Measurements from ENCODE around the gene BCAS4. TPM values are rescaled to one million over a fixed set of nuclear protein-coding genes. Genes with fewer than 3 reads are reported as not detected.

BCAS4 gene
- total RNA-seq, 2 donors from 2014 or later: 7.7 to 10.2 TPM

GRCh38 chr20:50826121-50826520 lies 31.3 kb downstream of the BCAS4 start:
- no peaks in the 10 kb centered on the region for H3K36me3 ChIP-seq
- no peak overlapping the region for H3K4me3 ChIP-seq
- TF ChIP-seq, protein P1, sequence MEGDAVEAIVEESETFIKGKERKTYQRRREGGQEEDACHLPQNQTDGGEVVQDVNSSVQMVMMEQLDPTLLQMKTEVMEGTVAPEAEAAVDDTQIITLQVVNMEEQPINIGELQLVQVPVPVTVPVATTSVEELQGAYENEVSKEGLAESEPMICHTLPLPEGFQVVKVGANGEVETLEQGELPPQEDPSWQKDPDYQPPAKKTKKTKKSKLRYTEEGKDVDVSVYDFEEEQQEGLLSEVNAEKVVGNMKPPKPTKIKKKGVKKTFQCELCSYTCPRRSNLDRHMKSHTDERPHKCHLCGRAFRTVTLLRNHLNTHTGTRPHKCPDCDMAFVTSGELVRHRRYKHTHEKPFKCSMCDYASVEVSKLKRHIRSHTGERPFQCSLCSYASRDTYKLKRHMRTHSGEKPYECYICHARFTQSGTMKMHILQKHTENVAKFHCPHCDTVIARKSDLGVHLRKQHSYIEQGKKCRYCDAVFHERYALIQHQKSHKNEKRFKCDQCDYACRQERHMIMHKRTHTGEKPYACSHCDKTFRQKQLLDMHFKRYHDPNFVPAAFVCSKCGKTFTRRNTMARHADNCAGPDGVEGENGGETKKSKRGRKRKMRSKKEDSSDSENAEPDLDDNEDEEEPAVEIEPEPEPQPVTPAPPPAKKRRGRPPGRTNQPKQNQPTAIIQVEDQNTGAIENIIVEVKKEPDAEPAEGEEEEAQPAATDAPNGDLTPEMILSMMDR (IDR thresholded peaks at IDR 0.05): no peak
- no peaks in the 10 kb centered on the region for H3K9me3 ChIP-seq
- no peaks in the 10 kb centered on the region for H3K27me3 ChIP-seq (replicated peaks; ENCODE audit: insufficient read depth)
- peak overlapping the region in 1 of 2 donors; percentile 96 for H3K27ac ChIP-seq
- ATAC-seq (ENCODE audit: insufficient number of reproducible peaks, low FRiP score, low read depth) (no peak), DNase-seq (ENCODE audit: low spot score) (no peak)
- peaks cover 17 to 30% of the 10 kb centered on the region in 2 donors for H3K4me1 ChIP-seq (ENCODE audit: control insufficient read depth in 1 of 2, low read depth in 2 of 2)

GRCh38 chr20:50828363-50829136 lies 33.7 kb downstream of the BCAS4 start:
- Histone ChIP-seq H3K4me3 (no peak overlapping the region), H3K27ac (no peak overlapping the region), H3K27me3 (replicated peaks; ENCODE audit: insufficient read depth) (no peaks in the 10 kb centered on the region), H3K4me1 (ENCODE audit: control insufficient read depth in 1 of 2, low read depth in 2 of 2) (peaks cover 17 to 20% of the 10 kb centered on the region in 2 donors), H3K36me3 (no peaks in the 10 kb centered on the region), H3K9me3 (no peaks in the 10 kb centered on the region)
- no peak for ATAC-seq (ENCODE audit: insufficient number of reproducible peaks, low FRiP score, low read depth)
- DNase-seq (ENCODE audit: low spot score): no peak
- TF ChIP-seq, protein P1 (IDR thresholded peaks at IDR 0.05): no peak

DNA sequence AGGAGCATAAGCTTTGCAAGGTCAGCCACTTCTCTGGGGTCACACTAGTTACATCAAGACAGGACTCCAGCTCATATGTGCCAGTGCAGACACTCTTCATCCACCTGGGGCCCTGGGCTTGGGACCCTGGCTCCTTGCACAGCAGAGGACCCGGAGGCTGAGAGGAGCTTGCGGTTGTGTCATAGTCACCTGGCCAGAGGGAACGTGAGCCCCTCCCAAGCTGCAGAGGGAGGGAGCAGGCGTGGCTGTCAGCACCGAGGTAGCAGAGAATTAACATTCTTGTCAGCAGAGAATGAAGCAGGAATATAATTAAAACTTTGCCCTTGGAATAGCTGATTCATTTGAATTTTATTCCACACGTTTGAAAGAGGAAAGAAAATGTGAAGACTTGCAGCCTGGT lies 36.8 kb downstream of the BCAS4 start:
- Histone ChIP-seq H3K4me1 (ENCODE audit: control insufficient read depth in 1 of 2, low read depth in 2 of 2) (peaks cover 0 to 14% of the 10 kb centered on the region in 2 donors), H3K36me3 (no peaks in the 10 kb centered on the region), H3K27ac (no peak overlapping the region), H3K4me3 (no peak overlapping the region), H3K9me3 (no peaks in the 10 kb centered on the region), H3K27me3 (replicated peaks; ENCODE audit: insufficient read depth) (no peaks in the 10 kb centered on the region)
- no peak for ATAC-seq (ENCODE audit: insufficient number of reproducible peaks, low FRiP score, low read depth)
- TF ChIP-seq, protein P1 (IDR thresholded peaks at IDR 0.05): no peak
- no peak for DNase-seq (ENCODE audit: low spot score)

DNA sequence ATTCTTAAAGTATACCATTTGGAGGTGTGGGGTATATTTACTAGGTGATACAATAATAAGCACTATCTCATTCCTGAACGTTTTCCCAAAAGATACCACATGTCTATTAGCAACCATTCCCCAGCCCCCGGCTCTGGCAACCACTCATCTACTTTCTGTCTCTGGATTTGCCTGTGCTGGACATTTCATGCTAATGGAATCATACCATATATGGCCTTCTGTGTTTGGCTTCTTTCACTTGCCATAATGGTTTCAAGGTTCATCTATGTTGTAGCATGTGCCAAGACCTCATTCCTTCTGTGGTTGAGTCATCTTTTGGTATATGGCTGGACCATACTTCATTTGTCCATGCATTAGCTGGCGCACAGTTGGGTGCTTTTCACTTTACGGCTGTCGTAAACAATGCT lies 39.7 kb downstream of the BCAS4 start:
- no peaks in the 10 kb centered on the region for H3K9me3 ChIP-seq
- no peak for ATAC-seq (ENCODE audit: insufficient number of reproducible peaks, low FRiP score, low read depth)
- H3K36me3 ChIP-seq: no peaks in the 10 kb centered on the region
- H3K4me1 ChIP-seq (ENCODE audit: control insufficient read depth in 1 of 2, low read depth in 2 of 2): peaks cover 6 to 34% of the 10 kb centered on the region in 2 donors
- TF ChIP-seq, protein P1 (IDR thresholded peaks at IDR 0.05): no peak
- no peak overlapping the region for H3K4me3 ChIP-seq
- H3K27me3 ChIP-seq (replicated peaks; ENCODE audit: insufficient read depth): no peaks in the 10 kb centered on the region
- DNase-seq (ENCODE audit: low spot score): no peak
- H3K27ac ChIP-seq: no peak overlapping the region

- peaks cover 6 to 34% of the 10 kb centered on the region in 2 donors for H3K4me1 ChIP-seq (ENCODE audit: control insufficient read depth in 1 of 2, low read depth in 2 of 2)
- TF ChIP-seq, protein P1 (IDR thresholded peaks at IDR 0.05): no peak
- H3K36me3 ChIP-seq: no peaks in the 10 kb centered on the region
- H3K27me3 ChIP-seq (replicated peaks; ENCODE audit: insufficient read depth): no peaks in the 10 kb centered on the region
- DNase-seq (ENCODE audit: low spot score) (peak; percentile 77), ATAC-seq (ENCODE audit: insufficient number of reproducible peaks, low FRiP score, low read depth) (peak; percentile 80)
- peak overlapping the region; percentile 90 to 97 for H3K27ac ChIP-seq
- peak overlapping the region; percentile 61 for H3K4me3 ChIP-seq
- no peaks in the 10 kb centered on the region for H3K9me3 ChIP-seq
Measured at GRCh38 chr20:50837532-50838321, 42.9 kb downstream of the BCAS4 start.
